ENCODE measurements around the gene VENTX. TPM values are rescaled to one million over a fixed set of nuclear protein-coding genes. Genes with fewer than 3 reads are reported as not detected.

VENTX gene
- total and polyA plus RNA-seq, 4 donors = 0.06 to 0.24 (median 0.14) TPM; not detected in 1

Other genes starting within 250 kb of the VENTX start
- 1 to 10 TPM; 3.4 to 5.5 TPM for gene ADGRA1, start 149.9 kb upstream of the VENTX start, total RNA-seq
- gene ADGRA1, start 149.9 kb upstream of the VENTX start, polyA plus RNA-seq (ENCODE audit: insufficient read length in 2 of 2) = 10 to 100 TPM; 26.6 to 31.1 TPM
- gene KNDC1, start 77.6 kb upstream of the VENTX start, total RNA-seq = 10 to 100 TPM in 1 of 2 donors, 1 to 10 TPM in 1; 8.3 to 14.3 TPM
- 10 to 100 TPM; 32.8 to 35.8 TPM for gene KNDC1, start 77.6 kb upstream of the VENTX start, polyA plus RNA-seq (ENCODE audit: insufficient read length in 2 of 2)
- gene UTF1, start 7.6 kb upstream of the VENTX start, total RNA-seq = not detected
- not detected for gene UTF1, start 7.6 kb upstream of the VENTX start, polyA plus RNA-seq (ENCODE audit: insufficient read length in 2 of 2)
- 1 to 10 TPM; 1.7 to 3.9 TPM for gene ADAM8, start 39.0 kb downstream of the VENTX start, total RNA-seq
- 1 to 10 TPM; 3.1 to 4.9 TPM for gene ADAM8, start 39.0 kb downstream of the VENTX start, polyA plus RNA-seq (ENCODE audit: insufficient read length in 2 of 2)
- 10 to 100 TPM; 35.0 to 45.9 TPM for gene TUBGCP2, start 71.0 kb downstream of the VENTX start, total RNA-seq
- gene TUBGCP2, start 71.0 kb downstream of the VENTX start, polyA plus RNA-seq (ENCODE audit: insufficient read length in 2 of 2) = 10 to 100 TPM; 70.4 to 81.4 TPM
- gene ZNF511, start 71.1 kb downstream of the VENTX start, total RNA-seq = 10 to 100 TPM in 1 of 2 donors, 1 to 10 TPM in 1; 9.4 to 21.5 TPM
- 10 to 100 TPM; 22.6 to 25.8 TPM for gene ZNF511, start 71.1 kb downstream of the VENTX start, polyA plus RNA-seq (ENCODE audit: insufficient read length in 2 of 2)
- gene CALY, start 99.0 kb downstream of the VENTX start, total RNA-seq = 10 to 100 TPM; 15.9 to 24.9 TPM
- 100 to 1,000 TPM; 230 to 251 TPM for gene CALY, start 99.0 kb downstream of the VENTX start, polyA plus RNA-seq (ENCODE audit: insufficient read length in 2 of 2)
- 10 to 100 TPM in 1 of 2 donors, not detected in 1; 16.5 TPM for gene PRAP1, start 109.5 kb downstream of the VENTX start, total RNA-seq
- under 1 TPM; 0.44 to 0.57 TPM for gene PRAP1, start 109.5 kb downstream of the VENTX start, polyA plus RNA-seq (ENCODE audit: insufficient read length in 2 of 2)
- gene FUOM, start 120.2 kb downstream of the VENTX start, total RNA-seq = 10 to 100 TPM in 1 of 2 donors, 1 to 10 TPM in 1; 3.4 to 22.6 TPM
- 1 to 10 TPM; 7.8 to 7.9 TPM for gene FUOM, start 120.2 kb downstream of the VENTX start, polyA plus RNA-seq (ENCODE audit: insufficient read length in 2 of 2)
- 10 to 100 TPM; 52.1 to 94.0 TPM for gene ECHS1, start 135.5 kb downstream of the VENTX start, total RNA-seq
- 100 to 1,000 TPM; 107 to 115 TPM for gene ECHS1, start 135.5 kb downstream of the VENTX start, polyA plus RNA-seq (ENCODE audit: insufficient read length in 2 of 2)
- gene PAOX, start 141.4 kb downstream of the VENTX start, total RNA-seq = 1 to 10 TPM; 6.4 to 8.1 TPM
- gene PAOX, start 141.4 kb downstream of the VENTX start, polyA plus RNA-seq (ENCODE audit: insufficient read length in 2 of 2) = 10 to 100 TPM; 11.5 to 13.4 TPM
- 10 to 100 TPM; 23.4 to 35.1 TPM for gene MTG1, start 156.3 kb downstream of the VENTX start, total RNA-seq
- 10 to 100 TPM; 50.4 to 91.2 TPM for gene MTG1, start 156.3 kb downstream of the VENTX start, polyA plus RNA-seq (ENCODE audit: insufficient read length in 2 of 2)
- gene SPRN, start 186.8 kb downstream of the VENTX start, total RNA-seq = 1 to 10 TPM; 4.8 to 6.1 TPM
- gene SPRN, start 186.8 kb downstream of the VENTX start, polyA plus RNA-seq (ENCODE audit: insufficient read length in 2 of 2) = 10 to 100 TPM; 38.9 to 42.5 TPM
- gene SCART1, start 216.1 kb downstream of the VENTX start, total RNA-seq = 1 to 10 TPM; 1.7 to 2.9 TPM
- gene SCART1, start 216.1 kb downstream of the VENTX start, polyA plus RNA-seq (ENCODE audit: insufficient read length in 2 of 2) = 1 to 10 TPM; 1.9 to 2.7 TPM

All from spinal cord (tissue), 4 donors.